Measurements from ENCODE around the gene HIRA.

The HIRA gene

DNA sequence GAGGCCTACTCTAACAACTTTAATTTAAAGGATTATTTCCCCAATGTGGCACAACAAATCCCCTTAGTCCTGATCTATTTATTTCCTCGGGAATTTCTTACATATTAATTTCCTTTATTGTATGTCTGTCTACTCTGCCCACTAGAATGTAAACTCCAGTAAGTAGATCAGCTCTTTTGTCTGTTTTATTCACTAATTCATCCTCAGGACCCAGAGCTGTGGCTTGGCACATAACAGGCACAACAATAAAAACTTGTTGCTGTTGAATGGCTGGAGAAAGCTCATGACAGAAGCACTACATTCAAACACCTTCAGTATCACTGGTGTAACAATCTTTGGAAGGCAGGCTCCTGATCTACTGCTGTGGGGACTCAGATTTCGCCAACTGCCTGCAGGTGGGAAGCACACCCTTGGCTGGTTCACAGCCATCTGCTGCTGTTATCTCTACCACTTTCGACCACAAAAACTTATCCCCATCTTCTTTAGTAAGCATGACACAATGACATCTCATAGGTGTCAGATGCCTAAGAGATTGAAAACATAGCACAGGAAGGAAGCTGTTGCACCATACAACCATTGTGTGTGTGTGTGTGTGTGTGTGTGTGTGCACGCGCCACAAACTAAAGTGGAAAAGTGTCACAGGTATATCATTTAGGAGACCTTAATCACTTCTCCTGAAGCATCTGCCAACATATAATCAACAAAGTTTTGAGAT, 11.9 kb downstream of the HIRA start:
- no peaks in the 10 kb centered on the region for H3K9me3 ChIP-seq (ENCODE audit: control insufficient read depth, insufficient read depth, low read depth, low read length)
- H3K27ac ChIP-seq (ENCODE audit: low read depth, low read length), result no peak overlapping the region
- H3K9ac ChIP-seq (ENCODE audit: low read length), result no peak overlapping the region
- H3K4me3 ChIP-seq (ENCODE audit: low read depth, low read length), result no peak overlapping the region
- H3K4me1 ChIP-seq (ENCODE audit: control insufficient read depth, insufficient read depth, low read length), result peaks cover 16% of the 10 kb centered on the region
- H3K27me3 ChIP-seq (ENCODE audit: control insufficient read depth, insufficient read depth, low read length), result no peaks in the 10 kb centered on the region
- H3K36me3 ChIP-seq (ENCODE audit: control insufficient read depth, insufficient read depth, low read length), result no peaks in the 10 kb centered on the region; the same call in 1 of the 2 replicates

DNA sequence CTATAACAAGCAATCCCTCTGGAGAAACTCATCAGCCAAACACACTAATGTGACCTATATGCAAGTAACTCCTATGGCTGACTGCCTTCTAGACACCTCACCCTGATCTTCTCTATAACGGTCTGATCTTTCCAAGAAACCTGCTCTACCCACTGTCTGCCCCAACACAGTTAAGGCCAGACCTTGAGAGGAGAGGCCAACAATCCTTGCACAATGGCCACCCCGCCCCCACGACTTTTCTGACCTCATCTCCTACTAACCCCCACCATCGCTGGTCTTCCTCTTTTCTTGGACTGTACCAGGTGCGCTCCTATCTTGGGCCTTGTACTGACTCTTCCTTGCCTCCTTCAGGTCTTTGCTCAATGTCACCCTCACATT, 12.5 kb downstream of the HIRA start:
- H3K9me3 ChIP-seq (ENCODE audit: control insufficient read depth, insufficient read depth, low read depth, low read length), result no peaks in the 10 kb centered on the region
- H3K27ac ChIP-seq (ENCODE audit: low read depth, low read length), result no peak overlapping the region
- H3K4me3 ChIP-seq (ENCODE audit: low read depth, low read length), result no peak overlapping the region
- H3K36me3 ChIP-seq (ENCODE audit: control insufficient read depth, insufficient read depth, low read length), result no peaks in the 10 kb centered on the region; the same call in 1 of the 2 replicates
- peaks cover 16% of the 10 kb centered on the region for H3K4me1 ChIP-seq (ENCODE audit: control insufficient read depth, insufficient read depth, low read length)
- H3K9ac ChIP-seq (ENCODE audit: low read length), result no peak overlapping the region
- H3K27me3 ChIP-seq (ENCODE audit: control insufficient read depth, insufficient read depth, low read length), result no peaks in the 10 kb centered on the region

GRCh38 chr22:19412923-19413322, 18.6 kb downstream of the HIRA start:
- Histone ChIP-seq H3K9ac (ENCODE audit: low read length) (no peak overlapping the region), H3K27ac (ENCODE audit: low read depth, low read length) (no peak overlapping the region), H3K4me3 (ENCODE audit: low read depth, low read length) (no peak overlapping the region), H3K9me3 (ENCODE audit: control insufficient read depth, insufficient read depth, low read depth, low read length) (no peaks in the 10 kb centered on the region), H3K27me3 (ENCODE audit: control insufficient read depth, insufficient read depth, low read length) (no peaks in the 10 kb centered on the region), H3K4me1 (ENCODE audit: control insufficient read depth, insufficient read depth, low read length) (no peaks in the 10 kb centered on the region), H3K36me3 (ENCODE audit: control insufficient read depth, insufficient read depth, low read length) (peaks cover 31% of the 10 kb centered on the region)

DNA sequence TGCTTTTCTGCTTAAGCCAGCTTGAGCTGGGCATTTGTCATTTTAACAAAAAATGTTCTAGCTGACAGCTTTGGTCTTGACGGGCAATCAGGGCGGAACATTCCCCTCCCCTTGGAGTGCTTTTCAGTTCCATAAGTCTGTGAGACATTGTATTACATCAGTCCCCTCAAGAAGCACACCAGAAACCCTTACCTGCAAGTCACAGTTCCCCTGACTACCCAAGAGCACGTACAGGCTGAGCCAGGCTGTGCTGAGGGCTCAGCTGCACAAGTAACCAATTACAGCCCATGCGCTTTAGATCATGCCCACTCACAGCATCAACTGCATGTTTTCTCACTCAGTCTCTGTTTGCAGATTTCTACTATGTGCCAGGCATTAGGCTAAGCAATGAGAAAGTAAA, 19.1 kb downstream of the HIRA start:
- H3K36me3 ChIP-seq (ENCODE audit: control insufficient read depth, insufficient read depth, low read length), result peaks cover 36% of the 10 kb centered on the region
- H3K4me3 ChIP-seq (ENCODE audit: low read depth, low read length), result no peak overlapping the region
- H3K27ac ChIP-seq (ENCODE audit: low read depth, low read length), result no peak overlapping the region
- H3K27me3 ChIP-seq (ENCODE audit: control insufficient read depth, insufficient read depth, low read length), result no peaks in the 10 kb centered on the region
- H3K9me3 ChIP-seq (ENCODE audit: control insufficient read depth, insufficient read depth, low read depth, low read length), result no peaks in the 10 kb centered on the region
- no peak overlapping the region for H3K9ac ChIP-seq (ENCODE audit: low read length)
- no peaks in the 10 kb centered on the region for H3K4me1 ChIP-seq (ENCODE audit: control insufficient read depth, insufficient read depth, low read length)

GRCh38 chr22:19411690-19412045, 19.9 kb downstream of the HIRA start:
- Histone ChIP-seq H3K4me3 (ENCODE audit: low read depth, low read length) (no peak overlapping the region), H3K36me3 (ENCODE audit: control insufficient read depth, insufficient read depth, low read length) (peaks cover 44% of the 10 kb centered on the region), H3K4me1 (ENCODE audit: control insufficient read depth, insufficient read depth, low read length) (no peaks in the 10 kb centered on the region), H3K27me3 (ENCODE audit: control insufficient read depth, insufficient read depth, low read length) (no peaks in the 10 kb centered on the region), H3K9me3 (ENCODE audit: control insufficient read depth, insufficient read depth, low read depth, low read length) (no peaks in the 10 kb centered on the region), H3K27ac (ENCODE audit: low read depth, low read length) (no peak overlapping the region), H3K9ac (ENCODE audit: low read length) (no peak overlapping the region)

- no peaks in the 10 kb centered on the region for H3K4me1 ChIP-seq (ENCODE audit: control insufficient read depth, insufficient read depth, low read length)
- H3K9ac ChIP-seq (ENCODE audit: low read length), result no peak overlapping the region
- peaks cover 49% of the 10 kb centered on the region for H3K36me3 ChIP-seq (ENCODE audit: control insufficient read depth, insufficient read depth, low read length)
- no peaks in the 10 kb centered on the region for H3K27me3 ChIP-seq (ENCODE audit: control insufficient read depth, insufficient read depth, low read length)
- H3K4me3 ChIP-seq (ENCODE audit: low read depth, low read length), result no peak overlapping the region
- H3K9me3 ChIP-seq (ENCODE audit: control insufficient read depth, insufficient read depth, low read depth, low read length), result no peaks in the 10 kb centered on the region
- no peak overlapping the region for H3K27ac ChIP-seq (ENCODE audit: low read depth, low read length)
These were observed 20.4 kb downstream of the HIRA start for GRCh38 chr22:19410941-19411689.

DNA sequence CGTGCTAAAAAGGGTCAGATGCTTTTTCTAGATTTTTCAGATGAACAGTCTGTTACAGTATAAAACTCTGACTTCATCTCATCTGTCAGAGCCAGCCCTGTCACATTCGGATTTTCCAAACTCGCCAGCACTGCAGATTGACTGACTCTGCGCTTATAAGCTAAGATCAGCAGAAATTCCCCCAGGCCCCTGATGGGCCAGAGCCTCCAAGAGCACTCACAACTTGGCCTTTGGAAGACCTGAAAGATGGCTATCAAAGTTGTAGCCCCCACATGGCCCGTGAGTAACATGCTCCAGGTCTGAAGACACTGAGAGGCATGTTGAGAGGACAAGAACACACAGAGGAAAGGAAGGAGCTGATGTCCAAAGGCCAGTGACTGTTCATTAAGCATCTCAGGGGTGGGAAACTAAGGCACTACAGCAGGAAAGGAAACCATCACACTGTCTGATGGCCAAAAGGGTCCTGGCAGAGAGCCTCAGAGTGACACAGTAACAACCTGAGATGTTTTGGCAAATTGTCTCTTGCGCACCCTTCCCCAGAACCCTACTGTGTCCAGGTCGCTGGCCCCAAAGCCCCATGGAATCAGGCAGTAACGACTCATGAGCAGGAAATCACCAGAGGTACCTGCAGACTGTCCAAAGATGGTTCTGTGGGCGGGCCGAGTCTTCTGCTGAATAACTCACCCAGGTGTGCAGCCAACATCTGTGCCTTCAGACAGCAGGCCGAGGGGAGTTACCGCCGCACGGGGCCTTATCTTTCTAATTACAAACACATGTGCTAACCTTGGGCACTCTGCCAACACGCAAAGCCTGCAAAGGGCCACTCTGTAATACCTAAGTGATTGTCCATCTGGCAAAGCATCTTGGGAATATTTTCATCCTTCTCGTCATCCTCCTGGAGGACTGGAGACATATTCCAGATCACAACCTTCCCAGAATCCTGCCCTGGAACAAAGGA, 23.6 kb downstream of the HIRA start:
- H3K9ac ChIP-seq (ENCODE audit: low read length), result no peak overlapping the region

DNA sequence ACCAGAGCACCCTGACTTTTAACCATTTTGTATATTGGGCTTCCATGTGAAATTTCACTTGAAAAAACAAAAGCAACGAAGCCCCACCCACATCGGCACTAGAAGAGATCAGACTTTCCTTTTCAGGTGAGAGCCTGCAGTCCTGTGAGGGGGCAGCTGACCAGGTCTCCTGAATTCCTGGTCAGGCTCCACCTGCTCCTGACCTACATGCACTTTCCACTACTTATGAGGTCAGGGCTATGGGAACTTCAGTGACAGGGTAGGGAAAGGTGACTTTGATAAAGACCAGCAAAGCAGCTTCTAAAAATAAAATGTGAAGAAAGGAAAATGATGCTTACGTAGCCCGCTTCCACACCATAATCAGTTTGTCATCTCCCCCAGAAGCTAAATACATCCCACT, 24.7 kb downstream of the HIRA start:
- Histone ChIP-seq H3K4me1 (ENCODE audit: control insufficient read depth, insufficient read depth, low read length) (no peaks in the 10 kb centered on the region), H3K9ac (ENCODE audit: low read length) (no peak overlapping the region), H3K27ac (ENCODE audit: low read depth, low read length) (no peak overlapping the region), H3K9me3 (ENCODE audit: control insufficient read depth, insufficient read depth, low read depth, low read length) (no peaks in the 10 kb centered on the region), H3K36me3 (ENCODE audit: control insufficient read depth, insufficient read depth, low read length) (peaks cover 82% of the 10 kb centered on the region), H3K27me3 (ENCODE audit: control insufficient read depth, insufficient read depth, low read length) (no peaks in the 10 kb centered on the region), H3K4me3 (ENCODE audit: low read depth, low read length) (no peak overlapping the region)

More for the DNA sequence above, 23.6 kb downstream of the HIRA start:
- no peak overlapping the region for H3K27ac ChIP-seq (ENCODE audit: low read depth, low read length)
- H3K36me3 ChIP-seq (ENCODE audit: control insufficient read depth, insufficient read depth, low read length), result peaks cover 76% of the 10 kb centered on the region
- H3K4me3 ChIP-seq (ENCODE audit: low read depth, low read length), result no peak overlapping the region
- H3K27me3 ChIP-seq (ENCODE audit: control insufficient read depth, insufficient read depth, low read length), result no peaks in the 10 kb centered on the region
- no peaks in the 10 kb centered on the region for H3K9me3 ChIP-seq (ENCODE audit: control insufficient read depth, insufficient read depth, low read depth, low read length)
- H3K4me1 ChIP-seq (ENCODE audit: control insufficient read depth, insufficient read depth, low read length), result no peaks in the 10 kb centered on the region

DNA sequence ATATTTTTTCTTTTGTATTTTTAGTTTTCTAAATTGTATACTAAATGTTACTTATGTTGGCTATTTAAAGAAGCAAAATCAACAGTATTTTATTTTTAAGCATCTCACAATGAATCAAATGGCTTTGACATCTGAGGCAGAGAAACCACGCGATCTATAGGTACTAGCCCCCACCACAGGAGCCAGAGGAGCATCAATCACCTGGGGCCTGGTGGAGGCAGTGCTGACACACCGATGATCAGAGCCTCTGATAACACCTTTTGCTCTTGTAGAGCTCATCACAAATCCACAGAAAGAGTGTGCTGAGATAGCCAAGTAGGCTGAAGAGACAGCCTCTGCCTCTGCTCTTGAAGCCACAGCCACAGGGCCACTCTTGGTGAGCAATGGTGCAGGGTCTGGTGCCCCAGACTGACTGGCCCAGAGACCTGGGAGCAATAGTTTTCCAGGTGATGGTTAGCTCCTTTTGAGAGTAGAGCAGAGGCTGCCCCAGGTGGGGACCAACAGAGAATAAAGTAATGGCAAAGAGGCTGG, 25.2 kb downstream of the HIRA start:
- H3K36me3 ChIP-seq (ENCODE audit: control insufficient read depth, insufficient read depth, low read length), result peaks cover 87% of the 10 kb centered on the region
- H3K27me3 ChIP-seq (ENCODE audit: control insufficient read depth, insufficient read depth, low read length), result no peaks in the 10 kb centered on the region
- H3K9me3 ChIP-seq (ENCODE audit: control insufficient read depth, insufficient read depth, low read depth, low read length), result no peaks in the 10 kb centered on the region
- no peaks in the 10 kb centered on the region for H3K4me1 ChIP-seq (ENCODE audit: control insufficient read depth, insufficient read depth, low read length)
- no peak overlapping the region for H3K9ac ChIP-seq (ENCODE audit: low read length)
- no peak overlapping the region for H3K4me3 ChIP-seq (ENCODE audit: low read depth, low read length)
- no peak overlapping the region for H3K27ac ChIP-seq (ENCODE audit: low read depth, low read length)

- H3K4me1 ChIP-seq (ENCODE audit: control insufficient read depth, insufficient read depth, low read length), result no peaks in the 10 kb centered on the region
- H3K36me3 ChIP-seq (ENCODE audit: control insufficient read depth, insufficient read depth, low read length), result peaks cover 89% of the 10 kb centered on the region
- H3K27me3 ChIP-seq (ENCODE audit: control insufficient read depth, insufficient read depth, low read length), result no peaks in the 10 kb centered on the region
- H3K9ac ChIP-seq (ENCODE audit: low read length), result no peak overlapping the region
- H3K27ac ChIP-seq (ENCODE audit: low read depth, low read length), result no peak overlapping the region
- H3K4me3 ChIP-seq (ENCODE audit: low read depth, low read length), result no peak overlapping the region
- no peaks in the 10 kb centered on the region for H3K9me3 ChIP-seq (ENCODE audit: control insufficient read depth, insufficient read depth, low read depth, low read length)
These were observed 25.9 kb downstream of the HIRA start for GRCh38 chr22:19405652-19406051.
